SU-DHL-6 (cell line): Measurements from ENCODE around the gene PARD6A.

Experiments used
- CTCF ChIP-seq: fragments of 200-600 bp; sonication (generic); IDR thresholded peaks from one replicate; pipeline ENCODE4 v1.5.1; 2017; ENCODE audit warnings: antibody characterized with exemption, mild to moderate bottlenecking, low read length, moderate library complexity; ENCODE audit not compliant: insufficient read depth, poor library complexity, severe bottlenecking
- EZH2phosphoT487 ChIP-seq: fragments of 200-600 bp; sonication (generic), shearing (Covaris generic); conservative IDR thresholded peaks from 2 replicates; pipeline ENCODE4 v1.6.1; 2018; ENCODE audit warnings: mild to moderate bottlenecking, antibody characterized with exemption, low read length, moderate library complexity, mixed read lengths

- TF ChIP-seq CTCF (no peak), EZH2phosphoT487 (no peak)
Observed at GRCh38 chr16:67644038-67644437, 16.7 kb upstream of the PARD6A start.
